Measurements from ENCODE around the gene RNF212. TPM values are rescaled to one million over a fixed set of nuclear protein-coding genes. Genes with fewer than 3 reads are reported as not detected.

Gene RNF212
- total RNA-seq, 1 donor from 2014 or later, result 0.93 TPM

DNA sequence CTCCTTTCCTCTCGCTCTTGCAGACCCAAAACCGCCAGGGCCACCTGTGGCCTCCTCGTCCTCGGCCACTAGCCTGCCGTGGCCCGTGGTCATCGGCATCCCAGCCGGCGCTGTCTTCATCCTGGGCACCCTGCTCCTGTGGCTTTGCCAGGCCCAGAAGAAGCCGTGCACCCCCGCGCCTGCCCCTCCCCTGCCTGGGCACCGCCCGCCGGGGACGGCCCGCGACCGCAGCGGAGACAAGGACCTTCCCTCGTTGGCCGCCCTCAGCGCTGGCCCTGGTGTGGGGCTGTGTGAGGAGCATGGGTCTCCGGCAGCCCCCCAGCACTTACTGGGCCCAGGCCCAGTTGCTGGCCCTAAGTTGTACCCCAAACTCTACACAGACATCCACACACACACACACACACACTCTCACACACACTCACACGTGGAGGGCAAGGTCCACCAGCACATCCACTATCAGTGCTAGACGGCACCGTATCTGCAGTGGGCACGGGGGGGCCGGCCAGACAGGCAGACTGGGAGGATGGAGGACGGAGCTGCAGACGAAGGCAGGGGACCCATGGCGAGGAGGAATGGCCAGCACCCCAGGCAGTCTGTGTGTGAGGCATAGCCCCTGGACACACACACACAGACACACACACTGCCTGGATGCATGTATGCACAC, 88.3 kb downstream of the RNF212 start:
- Mint-ChIP-seq H3K27me3 (ENCODE audit: insufficient read depth) (no peaks in the 10 kb centered on the region), H3K4me1 (ENCODE audit: low read depth) (peaks cover 12% of the 10 kb centered on the region), H3K27ac (peak overlapping the region; percentile 48), H3K4me3 (no peak overlapping the region), H3K36me3 (ENCODE audit: low read depth) (peaks cover 4% of the 10 kb centered on the region), H3K9me3 (no peaks in the 10 kb centered on the region)
- no peak for DNase-seq (ENCODE audit: low spot score)
- intact Hi-C loops (cut with micrococcal nuclease), result no loop called here

DNA sequence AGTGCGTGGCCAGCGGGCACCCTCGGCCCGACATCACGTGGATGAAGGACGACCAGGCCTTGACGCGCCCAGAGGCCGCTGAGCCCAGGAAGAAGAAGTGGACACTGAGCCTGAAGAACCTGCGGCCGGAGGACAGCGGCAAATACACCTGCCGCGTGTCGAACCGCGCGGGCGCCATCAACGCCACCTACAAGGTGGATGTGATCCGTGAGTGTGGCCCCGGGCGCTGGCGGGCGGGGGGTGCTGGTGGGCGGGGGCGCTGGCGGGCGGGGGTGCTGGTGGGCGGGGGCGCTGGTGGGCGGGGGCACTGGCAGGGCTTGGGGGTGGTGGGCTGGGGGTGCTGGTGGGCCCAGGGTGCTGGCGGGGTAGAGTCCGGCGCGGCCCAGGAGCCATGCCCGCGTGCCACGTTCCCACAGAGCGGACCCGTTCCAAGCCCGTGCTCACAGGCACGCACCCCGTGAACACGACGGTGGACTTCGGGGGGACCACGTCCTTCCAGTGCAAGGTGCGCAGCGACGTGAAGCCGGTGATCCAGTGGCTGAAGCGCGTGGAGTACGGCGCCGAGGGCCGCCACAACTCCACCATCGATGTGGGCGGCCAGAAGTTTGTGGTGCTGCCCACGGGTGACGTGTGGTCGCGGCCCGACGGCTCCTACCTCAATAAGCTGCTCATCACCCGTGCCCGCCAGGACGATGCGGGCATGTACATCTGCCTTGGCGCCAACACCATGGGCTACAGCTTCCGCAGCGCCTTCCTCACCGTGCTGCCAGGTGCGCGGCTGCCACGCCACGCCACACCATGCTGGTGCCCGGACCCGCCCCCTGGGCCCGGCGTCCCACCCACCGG, 89.2 kb downstream of the RNF212 start:
- no peak overlapping the region for H3K27ac Mint-ChIP-seq
- H3K27me3 Mint-ChIP-seq (ENCODE audit: insufficient read depth), result no peaks in the 10 kb centered on the region
- no peak overlapping the region for H3K4me3 Mint-ChIP-seq
- DNase-seq (ENCODE audit: low spot score), result no peak
- peaks cover 12% of the 10 kb centered on the region for H3K4me1 Mint-ChIP-seq (ENCODE audit: low read depth)
- intact Hi-C loops (cut with micrococcal nuclease), result no loop called here
- H3K36me3 Mint-ChIP-seq (ENCODE audit: low read depth), result peaks cover 4% of the 10 kb centered on the region
- no peaks in the 10 kb centered on the region for H3K9me3 Mint-ChIP-seq

- H3K4me1 Mint-ChIP-seq (ENCODE audit: low read depth), result peaks cover 12% of the 10 kb centered on the region
- no peaks in the 10 kb centered on the region for H3K9me3 Mint-ChIP-seq
- H3K27ac Mint-ChIP-seq, result no peak overlapping the region
- H3K27me3 Mint-ChIP-seq (ENCODE audit: insufficient read depth), result no peaks in the 10 kb centered on the region
- intact Hi-C loops (cut with micrococcal nuclease), result no loop called here
- H3K4me3 Mint-ChIP-seq, result no peak overlapping the region
- H3K36me3 Mint-ChIP-seq (ENCODE audit: low read depth), result peaks cover 4% of the 10 kb centered on the region
- no peak for DNase-seq (ENCODE audit: low spot score)
These were observed 90.2 kb downstream of the RNF212 start for GRCh38 chr4:1023075-1023640.

GRCh38 chr4:1022739-1023066, 90.7 kb downstream of the RNF212 start:
- Mint-ChIP-seq H3K9me3 (no peaks in the 10 kb centered on the region), H3K27ac (no peak overlapping the region), H3K36me3 (ENCODE audit: low read depth) (peaks cover 4% of the 10 kb centered on the region), H3K4me3 (no peak overlapping the region), H3K27me3 (ENCODE audit: insufficient read depth) (no peaks in the 10 kb centered on the region), H3K4me1 (ENCODE audit: low read depth) (peaks cover 12% of the 10 kb centered on the region)
- no peak for DNase-seq (ENCODE audit: low spot score)
- intact Hi-C loops (cut with micrococcal nuclease), result no loop called here

DNA sequence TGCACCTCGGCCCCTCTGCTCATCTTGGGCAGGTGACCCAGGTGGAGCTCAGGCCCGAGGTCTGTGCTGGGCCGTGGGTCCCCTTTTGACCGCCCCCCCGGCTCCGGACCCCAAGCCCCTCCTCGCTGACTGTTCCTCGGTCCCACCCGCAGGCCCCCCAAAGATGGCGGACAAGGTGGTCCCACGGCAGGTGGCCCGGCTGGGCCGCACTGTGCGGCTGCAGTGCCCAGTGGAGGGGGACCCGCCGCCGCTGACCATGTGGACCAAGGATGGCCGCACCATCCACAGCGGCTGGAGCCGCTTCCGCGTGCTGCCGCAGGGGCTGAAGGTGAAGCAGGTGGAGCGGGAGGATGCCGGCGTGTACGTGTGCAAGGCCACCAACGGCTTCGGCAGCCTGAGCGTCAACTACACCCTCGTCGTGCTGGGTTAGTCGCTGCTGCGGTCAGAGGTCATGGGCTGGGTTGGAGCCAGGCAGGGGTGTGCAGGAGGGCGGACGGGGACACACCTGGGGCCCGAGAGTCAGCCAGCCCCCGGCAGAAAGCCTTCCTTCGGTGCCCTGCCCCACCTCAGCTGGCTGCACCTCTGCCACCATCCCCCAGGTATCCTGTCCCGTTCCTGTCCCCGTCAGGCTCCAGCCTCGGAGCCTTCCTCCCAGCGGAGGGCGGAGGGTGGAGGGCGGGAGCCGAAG, 91.2 kb downstream of the RNF212 start:
- intact Hi-C loops (cut with micrococcal nuclease), result no loop called here
- H3K27ac Mint-ChIP-seq, result no peak overlapping the region
- no peaks in the 10 kb centered on the region for H3K9me3 Mint-ChIP-seq
- H3K4me3 Mint-ChIP-seq, result no peak overlapping the region
- H3K27me3 Mint-ChIP-seq (ENCODE audit: insufficient read depth), result no peaks in the 10 kb centered on the region
- H3K36me3 Mint-ChIP-seq (ENCODE audit: low read depth), result peaks cover 4% of the 10 kb centered on the region
- peaks cover 12% of the 10 kb centered on the region for H3K4me1 Mint-ChIP-seq (ENCODE audit: low read depth)
- no peak for DNase-seq (ENCODE audit: low spot score)

Other genes starting within 250 kb of the RNF212 start
- 146 and 149 TPM in 2 replicates for gene GAK, start 181.2 kb downstream of the RNF212 start, total RNA-seq
- gene TMEM175, start 181.1 kb downstream of the RNF212 start, total RNA-seq, result 15.4 and 16.2 TPM in 2 replicates
- gene DGKQ, start 140.0 kb downstream of the RNF212 start, total RNA-seq, result 17.8 and 18.0 TPM in 2 replicates
- 33.8 and 34.3 TPM in 2 replicates for gene IDUA, start 126.5 kb downstream of the RNF212 start, total RNA-seq
- gene SLC26A1, start 120.2 kb downstream of the RNF212 start, total RNA-seq, result 0.22 and 0.49 TPM in 2 replicates
- gene FGFRL1, start 101.9 kb downstream of the RNF212 start, total RNA-seq, result 15.5 TPM in 2 replicates
- gene SPON2, start 59.0 kb upstream of the RNF212 start, total RNA-seq, result 12.1 and 16.3 TPM in 2 replicates
- gene CTBP1, start 135.6 kb upstream of the RNF212 start, total RNA-seq, result 203 and 206 TPM in 2 replicates
- 67.1 and 68.1 TPM in 2 replicates for gene MAEA, start 176.3 kb upstream of the RNF212 start, total RNA-seq
- 25.8 and 27.5 TPM in 2 replicates for gene UVSSA, start 233.6 kb upstream of the RNF212 start, total RNA-seq